SKM-1 (cell line): Measurements from ENCODE around the gene GNA12.

Experiments
- DNase-seq: peaks from one replicate; lab custom pipeline; 2025; ENCODE audit not compliant: unreplicated experiment; lab: John Stamatoyannopoulos, UW

The GNA12 gene

DNA sequence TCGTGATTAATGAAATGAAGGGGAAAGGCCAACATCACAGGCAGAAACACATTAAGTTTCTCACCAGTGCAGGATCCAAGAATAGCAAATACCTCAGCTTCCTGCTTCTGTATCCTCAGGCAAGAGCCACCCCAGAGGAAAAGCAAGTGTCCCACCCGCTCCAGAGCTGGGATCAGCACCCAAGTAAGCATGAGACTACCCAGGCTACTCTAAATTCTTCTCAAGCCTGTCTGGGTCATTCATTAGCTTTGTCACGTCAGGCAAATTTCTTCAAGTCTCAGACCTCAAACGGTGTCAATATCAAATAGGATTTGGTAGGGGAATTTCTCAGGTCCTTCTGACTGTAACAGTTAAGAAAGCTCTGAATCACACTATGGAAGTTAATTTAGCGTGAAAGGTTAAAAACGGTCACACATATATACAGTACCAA lies 59.0 kb downstream of the GNA12 start:
- DNase-seq, result no peak

DNA sequence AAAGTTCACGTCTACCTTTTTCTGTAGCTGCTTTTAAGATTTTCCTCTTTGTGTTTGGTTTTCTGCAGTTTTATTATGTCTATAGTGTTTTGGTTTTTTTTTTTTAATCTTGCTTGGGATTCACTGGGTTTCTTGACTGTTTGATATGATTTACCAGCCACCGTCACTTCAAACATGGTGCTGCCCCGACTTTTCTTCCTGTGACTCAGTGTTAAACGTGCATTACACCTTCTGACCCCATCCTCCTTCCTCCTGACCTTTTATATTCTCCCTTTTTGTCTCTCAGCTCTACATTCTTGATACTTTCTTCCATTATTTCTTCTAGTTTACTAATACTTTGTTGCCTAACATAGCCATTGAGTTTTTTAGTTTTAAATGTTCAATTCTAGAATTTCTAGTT lies 61.5 kb downstream of the GNA12 start:
- no peak for DNase-seq

DNA sequence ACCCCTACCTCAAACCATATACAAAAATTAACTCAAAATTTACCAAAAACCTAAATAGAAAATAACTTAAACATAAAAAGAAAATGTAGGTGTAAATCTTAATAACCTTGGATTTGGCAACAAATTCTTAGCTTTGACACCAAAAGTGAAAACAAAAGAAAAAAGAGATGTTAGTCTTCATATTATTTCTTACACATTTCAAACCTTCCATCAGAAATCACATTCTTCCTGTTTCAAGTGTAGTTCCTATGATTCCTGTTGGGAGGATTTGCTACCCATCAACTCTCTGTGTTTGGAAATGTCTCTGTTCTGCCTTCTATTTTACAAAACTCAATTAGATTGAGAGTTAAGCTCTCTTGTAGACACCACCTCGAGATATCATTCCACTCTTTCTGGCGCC lies 62.0 kb downstream of the GNA12 start:
- DNase-seq, result no peak

DNA sequence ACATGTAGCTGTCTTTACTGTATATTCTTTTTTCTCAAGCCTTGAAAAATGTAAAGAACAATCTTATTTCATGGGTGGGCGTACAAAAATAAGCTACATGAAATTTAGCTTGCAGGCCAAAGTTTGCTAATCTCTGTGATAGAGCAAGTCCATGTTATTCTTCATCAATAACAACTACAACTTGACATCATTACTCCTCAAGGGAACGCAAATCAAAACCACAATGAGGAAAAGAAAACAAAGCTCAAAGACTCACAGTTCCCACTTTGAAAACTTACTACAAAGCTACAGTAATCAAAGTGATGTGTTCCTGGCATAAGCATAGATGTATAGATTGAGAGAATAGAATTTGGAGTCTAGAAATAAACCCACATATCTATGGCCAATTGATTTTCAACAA lies 62.5 kb downstream of the GNA12 start:
- DNase-seq, result no peak

DNA sequence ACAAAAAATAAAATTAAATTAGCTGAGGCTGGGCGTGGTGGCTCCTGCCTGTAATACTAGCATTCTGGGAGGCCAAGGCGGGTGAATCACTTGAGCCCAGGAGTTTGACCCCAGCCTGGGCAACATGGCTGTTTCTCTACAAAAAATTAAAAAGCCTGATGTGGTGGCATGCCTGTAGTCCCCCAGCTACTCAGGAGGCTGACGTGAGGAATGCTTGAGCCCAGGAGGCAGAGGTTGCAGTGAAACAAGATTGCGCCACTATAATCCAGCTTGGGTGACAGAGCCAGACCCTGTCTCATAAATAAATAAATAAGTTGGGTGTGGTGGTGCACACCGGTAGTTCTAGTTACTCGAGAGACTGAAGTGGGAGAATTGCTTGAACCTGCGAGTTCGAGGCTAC lies 65.1 kb downstream of the GNA12 start:
- no peak for DNase-seq

GRCh38 chr7:2777898-2778535 lies 66.1 kb downstream of the GNA12 start:
- no peak for DNase-seq

DNA sequence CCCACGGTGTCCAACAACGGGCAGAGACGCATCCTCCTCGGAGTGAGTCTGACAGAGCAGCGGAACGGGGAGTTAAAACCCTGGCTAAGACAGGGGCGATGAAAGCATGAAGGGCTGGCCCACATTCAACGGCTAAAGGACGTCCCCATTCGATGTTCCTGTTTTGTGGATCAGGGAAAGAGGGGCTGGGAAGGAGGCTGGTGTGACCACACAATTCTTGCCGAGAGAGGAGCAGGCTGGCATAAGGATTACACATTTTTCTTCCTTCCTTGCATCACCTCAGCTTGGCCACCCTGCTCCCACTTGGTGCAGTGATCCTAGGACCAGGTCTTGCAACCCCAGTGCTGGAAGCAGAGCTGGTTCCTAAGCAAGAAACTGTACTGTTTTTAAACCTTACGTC lies 67.7 kb downstream of the GNA12 start:
- DNase-seq, result no peak

- no peak for DNase-seq
Observed at GRCh38 chr7:2775785-2776184, 68.3 kb downstream of the GNA12 start.

DNA sequence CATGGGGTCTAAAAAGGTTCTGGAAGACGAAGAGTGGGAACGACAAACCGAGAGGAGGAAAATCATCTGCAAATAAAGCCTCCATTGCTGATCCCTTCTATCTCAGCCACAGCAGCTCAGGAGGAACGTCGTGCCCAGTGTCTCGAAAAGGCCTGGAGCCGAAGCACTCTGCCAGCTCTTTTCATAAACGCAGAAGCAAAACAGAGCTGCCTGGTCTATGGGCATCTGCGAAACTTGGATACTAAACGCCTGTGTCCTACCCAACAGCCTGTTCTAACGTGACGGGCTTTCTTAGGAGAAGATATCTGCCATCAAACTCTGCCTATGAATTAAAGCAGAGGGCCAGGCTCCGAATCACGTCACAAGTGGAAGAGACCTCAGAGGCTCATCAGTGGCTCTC lies 68.7 kb downstream of the GNA12 start:
- no peak for DNase-seq

GRCh38 chr7:2774935-2775334 lies 69.2 kb downstream of the GNA12 start:
- no peak for DNase-seq

- no peak for DNase-seq
Observed at GRCh38 chr7:2774280-2774679, 69.8 kb downstream of the GNA12 start.

DNA sequence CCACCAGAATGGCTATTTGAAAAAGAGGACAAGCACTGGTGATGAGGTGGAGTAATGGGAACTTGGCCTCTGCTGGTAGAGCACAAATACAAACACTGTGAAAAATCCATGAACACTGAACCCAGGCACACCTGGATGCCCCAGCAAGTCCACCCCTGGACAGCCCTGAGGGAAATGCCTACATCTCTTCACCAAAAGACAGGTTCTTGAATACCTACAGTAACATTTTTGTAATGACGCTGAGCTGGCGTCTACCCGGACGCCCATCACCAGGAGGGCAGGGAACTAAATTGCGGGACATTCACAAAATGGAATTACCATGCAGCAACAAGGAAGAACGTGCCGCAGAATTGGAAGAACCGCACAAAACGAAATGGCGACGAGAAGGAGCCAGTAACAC lies 70.5 kb downstream of the GNA12 start:
- no peak for DNase-seq

DNA sequence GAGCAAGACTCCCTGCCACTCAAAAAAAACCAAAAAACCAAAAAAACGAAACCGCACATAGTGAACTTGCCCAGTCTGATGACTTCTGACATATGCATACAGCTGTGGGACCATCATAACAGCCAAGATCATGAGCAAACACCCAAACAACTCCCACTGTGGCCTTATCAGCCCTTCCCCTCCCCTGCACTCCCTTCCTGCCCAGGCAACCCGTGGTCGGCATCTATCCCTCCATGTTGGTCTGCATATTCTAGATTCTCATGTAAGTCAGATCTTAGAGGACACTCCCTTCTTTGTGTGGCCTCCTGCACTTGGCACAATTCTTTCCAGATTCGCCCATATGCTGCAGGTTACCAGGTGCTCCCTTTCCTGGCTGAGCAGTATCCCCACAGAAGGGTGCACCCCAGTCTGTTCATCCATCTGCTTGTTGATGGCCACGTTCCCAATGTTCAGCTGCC lies 72.8 kb downstream of the GNA12 start:
- no peak for DNase-seq

- no peak for DNase-seq
Observed at GRCh38 chr7:2764621-2765020, 79.5 kb downstream of the GNA12 start.

DNA sequence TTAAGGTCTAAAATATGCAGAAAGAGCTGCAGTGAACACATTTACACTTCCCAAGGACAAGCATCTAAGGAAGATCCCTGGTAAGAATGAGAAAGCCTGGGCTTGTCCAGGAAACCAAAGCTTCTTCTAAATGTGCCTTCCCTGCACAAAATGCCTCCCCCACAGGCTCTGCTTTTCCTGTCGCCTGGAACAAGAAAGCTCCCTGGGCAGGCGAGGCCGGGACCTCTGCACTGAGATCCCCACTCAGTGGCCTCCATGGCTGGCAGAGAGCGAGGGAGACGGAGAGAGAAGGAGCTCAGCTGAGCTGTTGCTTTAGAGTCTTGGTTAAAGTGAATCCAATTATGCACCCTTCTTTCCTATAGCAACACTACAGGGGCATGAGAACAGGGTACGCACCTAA lies 80.5 kb downstream of the GNA12 start:
- no peak for DNase-seq

DNA sequence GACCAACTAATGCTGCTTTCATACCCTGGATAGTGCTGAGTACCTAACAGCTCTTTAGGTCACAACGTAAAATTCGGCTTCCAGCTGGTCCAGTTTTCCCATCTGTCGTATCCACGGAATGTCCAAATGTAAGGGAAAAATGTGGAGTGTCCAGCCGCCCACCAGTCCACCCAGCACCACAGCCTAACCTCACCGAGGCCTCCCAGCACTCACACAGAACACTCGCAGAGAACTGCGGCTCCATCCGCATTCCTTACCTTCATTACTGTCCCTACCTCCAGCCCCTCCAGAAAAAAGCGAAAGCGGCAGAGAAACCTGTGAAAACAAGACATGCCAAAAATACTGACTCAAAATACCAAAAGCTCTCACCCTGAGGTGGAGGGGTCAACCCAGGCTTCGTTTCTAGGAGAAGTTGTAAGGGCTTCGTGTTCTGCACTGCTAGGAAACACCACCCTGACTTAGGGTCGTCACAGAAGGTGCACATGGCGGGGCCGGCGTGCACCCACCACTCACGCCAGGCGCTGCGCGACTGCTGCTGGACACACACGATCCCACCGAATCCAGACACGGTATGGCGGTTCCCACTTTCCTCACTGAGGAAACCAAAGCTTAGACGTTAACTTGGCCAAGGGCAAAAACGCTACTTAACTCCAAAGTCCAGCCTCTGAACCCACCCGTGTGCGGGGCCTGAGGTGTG lies 82.2 kb downstream of the GNA12 start:
- no peak for DNase-seq

GRCh38 chr7:2761131-2761624 lies 82.9 kb downstream of the GNA12 start:
- DNase-seq, result no peak

GRCh38 chr7:2760098-2760889 lies 83.8 kb downstream of the GNA12 start:
- peak; percentile 18 for DNase-seq

- DNase-seq, result no peak
Observed at GRCh38 chr7:2759736-2760097, 84.4 kb downstream of the GNA12 start.

GRCh38 chr7:2758673-2759616 lies 85.2 kb downstream of the GNA12 start:
- DNase-seq, result no peak
